Mesendoderm (in vitro differentiated cells): ENCODE results near the gene PKD1L1.
A peak's percentile ranks its signal among the peaks of the same experiment; 100 is the strongest.

Experiments
- DNase-seq: peaks from one replicate; pipeline ENCODE4 v3.0.0; 2013
- H2AK5ac ChIP-seq: 2 replicates; pipeline ENCODE4 v1.6.1; 2013; ENCODE audit warnings: low read length, inconsistent platforms
- H2BK120ac ChIP-seq: 2 replicates; pipeline ENCODE4 v1.6.1; 2013; ENCODE audit warnings: low read depth, mild to moderate bottlenecking, low read length, moderate library complexity, mixed read lengths
- H2BK15ac ChIP-seq: replicated peaks from 2 replicates; pipeline ENCODE4 v1.6.1; 2013; ENCODE audit warnings: low read depth, mild to moderate bottlenecking, moderate library complexity
- H2BK5ac ChIP-seq: 2 replicates; pipeline ENCODE4 v1.6.1; 2013; ENCODE audit warnings: low read length, inconsistent platforms
- H3K18ac ChIP-seq: 2 replicates; pipeline ENCODE4 v1.6.1; 2013; ENCODE audit warnings: mild to moderate bottlenecking, low read length, mixed read lengths
- H3K23ac ChIP-seq: one replicate; pipeline ENCODE4 v1.6.1; 2013; ENCODE audit warnings: low read length
- H3K27ac ChIP-seq: 2 replicates; pipeline ENCODE4 v1.5.1; 2013; ENCODE audit warnings: low read depth, mild to moderate bottlenecking, inconsistent platforms, low read length, moderate library complexity
- H3K27me3 ChIP-seq: 2 replicates; pipeline ENCODE4 v1.6.1; 2013; ENCODE audit warnings: low read length, control low read depth, mild to moderate bottlenecking, inconsistent platforms; ENCODE audit not compliant: insufficient read depth, poor library complexity
- H3K36me3 ChIP-seq: 2 replicates; pipeline ENCODE4 v1.6.1; 2013; ENCODE audit warnings: low read length, inconsistent platforms; ENCODE audit not compliant: control insufficient read depth, insufficient read depth
- H3K4ac ChIP-seq: one replicate; pipeline ENCODE4 v1.6.1; 2013; ENCODE audit warnings: low read depth, mild to moderate bottlenecking, low read length, moderate library complexity
- H3K4me1 ChIP-seq: 2 replicates; pipeline ENCODE4 v1.6.1; 2013; ENCODE audit warnings: low read depth, low read length, inconsistent platforms; ENCODE audit not compliant: control insufficient read depth
- H3K4me2 ChIP-seq: 2 replicates; pipeline ENCODE4 v1.6.1; 2013; ENCODE audit warnings: low read length
- H3K4me3 ChIP-seq: 2 replicates; pipeline ENCODE4 v1.5.1; 2013; ENCODE audit warnings: mild to moderate bottlenecking, low read length
- H3K56ac ChIP-seq: one replicate; pipeline ENCODE4 v1.6.1; 2013; ENCODE audit warnings: low read length
- H3K79me1 ChIP-seq: 2 replicates; pipeline ENCODE4 v1.6.1; 2013; ENCODE audit warnings: low read length, inconsistent platforms
- H3K79me2 ChIP-seq: 2 replicates; pipeline ENCODE4 v1.6.1; 2013; ENCODE audit warnings: mild to moderate bottlenecking, low read length; ENCODE audit not compliant: control insufficient read depth, insufficient read depth
- H3K9ac ChIP-seq: 2 replicates; pipeline ENCODE4 v1.6.1; 2013; ENCODE audit warnings: low read length, inconsistent platforms
- H4K5ac ChIP-seq: one replicate; pipeline ENCODE4 v1.6.1; 2013; ENCODE audit warnings: low read length
- H4K8ac ChIP-seq: one replicate; pipeline ENCODE4 v1.6.1; 2013; ENCODE audit warnings: low read depth, mild to moderate bottlenecking, control low read depth, low read length, moderate library complexity
- WGBS: extraction: QIAGEN DNeasy Blood & Tissue Kit; methylation state at CpG from one replicate; pipeline ENCODE4 v1.1.7; 2013; ENCODE audit warnings: low lambda C conversion rate, missing lambda C conversion rate; ENCODE audit not compliant: insufficient coverage; ENCODE audit errors: extremely low coverage; 5-methylcytosine and 5-hydroxymethylcytosine counted together

Gene PKD1L1

GRCh38 chr7:47787249-47788069 lies 160.8 kb downstream of the PKD1L1 start:
- no peak overlapping the region for H2AK5ac ChIP-seq
- no CpG with 5 or more reads among the region's 9 CpGs for WGBS
- no peak overlapping the region for H3K4me3 ChIP-seq
- H3K56ac ChIP-seq: no peak overlapping the region
- peak overlapping the region; percentile 2 for H2BK15ac ChIP-seq
- no peak overlapping the region for H4K5ac ChIP-seq
- no peak overlapping the region for H3K9ac ChIP-seq
- H3K79me1 ChIP-seq: no peaks in the 10 kb centered on the region
- H4K8ac ChIP-seq: peak overlapping the region; percentile 39
- no peak overlapping the region for H3K4ac ChIP-seq
- DNase-seq: no peak
- H3K4me1 ChIP-seq: no peaks in the 10 kb centered on the region
- H3K27ac ChIP-seq: peak overlapping the region; percentile 37
- H3K27me3 ChIP-seq: no peaks in the 10 kb centered on the region
- no peak overlapping the region for H3K4me2 ChIP-seq
- H3K18ac ChIP-seq: no peak overlapping the region
- no peak overlapping the region for H2BK5ac ChIP-seq
- H3K79me2 ChIP-seq: no peaks in the 10 kb centered on the region
- H3K36me3 ChIP-seq: no peaks in the 10 kb centered on the region
- no peak overlapping the region for H3K23ac ChIP-seq
- no peak overlapping the region for H2BK120ac ChIP-seq

- Histone ChIP-seq H3K23ac (no peak overlapping the region), H2BK120ac (no peak overlapping the region), H3K4ac (no peak overlapping the region), H3K18ac (peak overlapping the region; percentile 97), H3K79me2 (no peaks in the 10 kb centered on the region), H3K79me1 (no peaks in the 10 kb centered on the region), H3K56ac (no peak overlapping the region), H2AK5ac (no peak overlapping the region), H3K27ac (peak overlapping the region; percentile 71), H3K36me3 (no peaks in the 10 kb centered on the region), H3K27me3 (no peaks in the 10 kb centered on the region), H3K4me3 (no peak overlapping the region), H3K4me1 (no peaks in the 10 kb centered on the region), H4K5ac (no peak overlapping the region), H3K4me2 (no peak overlapping the region), H4K8ac (peak overlapping the region; percentile 39), H2BK5ac (no peak overlapping the region), H2BK15ac (peak overlapping the region; percentile 4), H3K9ac (no peak overlapping the region)
- DNase-seq: peak; percentile 93
- no CpG with 5 or more reads among the region's 11 CpGs for WGBS
Observed at GRCh38 chr7:47786557-47787248, 161.6 kb downstream of the PKD1L1 start.

GRCh38 chr7:47785923-47786556 lies 162.2 kb downstream of the PKD1L1 start:
- Histone ChIP-seq H3K18ac (peak overlapping the region; percentile 97), H4K8ac (no peak overlapping the region), H3K4me2 (no peak overlapping the region), H3K23ac (no peak overlapping the region), H3K79me2 (no peaks in the 10 kb centered on the region), H3K36me3 (no peaks in the 10 kb centered on the region), H3K4ac (no peak overlapping the region), H2BK120ac (peak overlapping the region; percentile 65), H4K5ac (no peak overlapping the region), H3K27me3 (no peaks in the 10 kb centered on the region), H3K4me3 (no peak overlapping the region), H3K27ac (peak overlapping the region; percentile 71), H2BK15ac (peak overlapping the region; percentile 4), H3K9ac (no peak overlapping the region), H3K4me1 (no peaks in the 10 kb centered on the region), H2BK5ac (no peak overlapping the region), H3K56ac (no peak overlapping the region), H3K79me1 (no peaks in the 10 kb centered on the region), H2AK5ac (no peak overlapping the region)
- no CpG with 5 or more reads among the region's 8 CpGs for WGBS
- no peak for DNase-seq

- Histone ChIP-seq H3K18ac (no peak overlapping the region), H3K4me3 (no peak overlapping the region), H3K4me2 (no peak overlapping the region), H3K27me3 (no peaks in the 10 kb centered on the region), H3K27ac (no peak overlapping the region), H4K8ac (no peak overlapping the region), H3K9ac (no peak overlapping the region), H3K79me2 (no peaks in the 10 kb centered on the region), H3K36me3 (no peaks in the 10 kb centered on the region), H2AK5ac (no peak overlapping the region), H3K56ac (no peak overlapping the region), H4K5ac (no peak overlapping the region), H2BK15ac (no peak overlapping the region), H3K79me1 (no peaks in the 10 kb centered on the region), H3K4me1 (no peaks in the 10 kb centered on the region), H2BK120ac (peak overlapping the region; percentile 85), H2BK5ac (no peak overlapping the region), H3K23ac (no peak overlapping the region), H3K4ac (peak overlapping the region; percentile 70)
- DNase-seq: peak; percentile 55
- WGBS: no CpG with 5 or more reads among the region's 5 CpGs
Observed at GRCh38 chr7:47783456-47784223, 164.6 kb downstream of the PKD1L1 start.

- Histone ChIP-seq H3K79me1 (no peaks in the 10 kb centered on the region), H3K79me2 (no peaks in the 10 kb centered on the region), H3K23ac (no peak overlapping the region), H3K9ac (no peak overlapping the region), H3K36me3 (no peaks in the 10 kb centered on the region), H3K4me2 (no peak overlapping the region), H4K5ac (no peak overlapping the region), H2BK120ac (no peak overlapping the region), H3K4ac (no peak overlapping the region), H3K27me3 (no peaks in the 10 kb centered on the region), H2BK5ac (no peak overlapping the region), H3K56ac (no peak overlapping the region), H3K4me3 (no peak overlapping the region), H2AK5ac (no peak overlapping the region), H3K27ac (no peak overlapping the region), H3K18ac (no peak overlapping the region), H4K8ac (no peak overlapping the region), H3K4me1 (no peaks in the 10 kb centered on the region), H2BK15ac (no peak overlapping the region)
- WGBS: no CpG with 5 or more reads among the region's 4 CpGs
- DNase-seq: peak; percentile 61
Observed at GRCh38 chr7:47782792-47783191, 165.5 kb downstream of the PKD1L1 start.
